ENCODE data around the gene PRKAG2.

GRCh38 chr7:151699147-151699927 is 177.6 kb downstream of the PRKAG2 start:
- no peak for TF ChIP-seq CTCF (IDR thresholded peaks at IDR 0.05; ENCODE audit: low read depth, low read length)
- no peak for TF ChIP-seq EZH2phosphoT487 (IDR thresholded peaks at IDR 0.05; ENCODE audit: low read depth)
